Activated T-helper 2 cell treated with anti-CD3 and anti-CD28 coated beads, Interferon-gamma antibody, Interleukin-2, Interleukin-4, amounts not matched to agents 10 μg/mL and 5 μg/mL and 100 μg/mL, durations not matched to agents 14 hours and 24 hours and 36 hours (primary cell): ENCODE data around the gene DNAJC1. TPM values are rescaled to one million over a fixed set of nuclear protein-coding genes. Genes with fewer than 3 reads are reported as not detected.
"Not testable (repeated sequence)": the region's sequence is repeated elsewhere in the genome, so short reads cannot be mapped to it uniquely, and the experiment has no call there.

Source experiments
- DNase-seq: peaks from one replicate; pipeline ENCODE4 v3.0.0; 2021; ENCODE audit warnings: low spot score
- H3K27ac Mint-ChIP-seq: one replicate; pipeline ENCODE4 v1.8.0; 2021; ENCODE audit warnings: mixed read lengths
- H3K27me3 Mint-ChIP-seq: one replicate; pipeline ENCODE4 v1.8.0; 2021; ENCODE audit warnings: low read depth, mixed read lengths
- H3K36me3 Mint-ChIP-seq: one replicate; pipeline ENCODE4 v1.8.0; 2021; ENCODE audit warnings: low read depth, mixed read lengths
- H3K4me1 Mint-ChIP-seq: one replicate; pipeline ENCODE4 v1.8.0; 2021; ENCODE audit warnings: low read depth, mixed read lengths
- H3K4me3 Mint-ChIP-seq: one replicate; pipeline ENCODE4 v1.8.0; 2021; ENCODE audit warnings: low read depth, mild to moderate bottlenecking, moderate library complexity, mixed read lengths
- H3K9me3 Mint-ChIP-seq: one replicate; pipeline ENCODE4 v1.8.0; 2021; ENCODE audit warnings: mixed read lengths
- intact Hi-C: fragments of 100-400 bp; cut with micrococcal nuclease; formaldehyde crosslinking; loops from one replicate; pipeline ENCODE4 v1.15.1; 2023
- total RNA-seq: library from RNA; stranded (reverse); gene quantifications from 2 replicates; pipeline ENCODE4 v1.2.3, GENCODE V29; 2022

The DNAJC1 gene
- total RNA-seq, 1 donor from 2014 or later, result 24.0 TPM

- DNase-seq, result no peak
- intact Hi-C loops, result no loop called here
- H3K9me3 Mint-ChIP-seq, result no peaks in the 10 kb centered on the region
- no peak overlapping the region for H3K4me3 Mint-ChIP-seq
- H3K27ac Mint-ChIP-seq, result no peak overlapping the region
- no peaks in the 10 kb centered on the region for H3K27me3 Mint-ChIP-seq
- peaks cover 4% of the 10 kb centered on the region for H3K36me3 Mint-ChIP-seq
- peaks cover 6% of the 10 kb centered on the region for H3K4me1 Mint-ChIP-seq
Observed at GRCh38 chr10:21860718-21861117, 142.8 kb downstream of the DNAJC1 start.

DNA sequence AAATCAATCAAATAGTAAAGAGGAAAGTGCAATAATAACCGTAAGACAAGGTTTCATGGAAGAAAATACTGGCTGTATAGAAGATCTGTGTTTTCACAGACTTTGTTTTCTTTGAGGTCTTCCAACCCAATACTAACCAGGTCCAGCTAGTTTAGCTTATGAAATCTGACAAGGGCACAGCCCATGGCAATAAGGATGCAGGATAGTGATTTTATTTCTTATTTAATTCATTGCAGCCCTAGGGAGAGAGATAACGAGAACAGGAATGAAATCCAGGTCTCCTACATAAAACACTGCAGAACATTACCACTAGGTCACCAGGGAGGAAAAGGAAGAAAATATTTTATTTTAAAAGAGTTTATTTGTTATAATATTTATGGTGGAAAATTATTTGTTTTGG is 145.1 kb downstream of the DNAJC1 start:
- no peak for DNase-seq
- no peaks in the 10 kb centered on the region for H3K9me3 Mint-ChIP-seq
- peaks cover 4% of the 10 kb centered on the region for H3K36me3 Mint-ChIP-seq
- intact Hi-C loops, result no loop called here
- H3K27ac Mint-ChIP-seq, result no peak overlapping the region
- peaks cover 6% of the 10 kb centered on the region for H3K4me1 Mint-ChIP-seq
- no peaks in the 10 kb centered on the region for H3K27me3 Mint-ChIP-seq
- H3K4me3 Mint-ChIP-seq, result no peak overlapping the region

- H3K36me3 Mint-ChIP-seq, result peaks cover 23% of the 10 kb centered on the region
- peaks cover 40% of the 10 kb centered on the region for H3K9me3 Mint-ChIP-seq
- H3K4me1 Mint-ChIP-seq, result no peaks in the 10 kb centered on the region
- H3K27me3 Mint-ChIP-seq, result no peaks in the 10 kb centered on the region
- no peak for DNase-seq
- no peak overlapping the region for H3K4me3 Mint-ChIP-seq
- H3K27ac Mint-ChIP-seq, result no peak overlapping the region
- intact Hi-C loops, result no loop called here
Observed at GRCh38 chr10:21849607-21850006, 153.9 kb downstream of the DNAJC1 start.

DNA sequence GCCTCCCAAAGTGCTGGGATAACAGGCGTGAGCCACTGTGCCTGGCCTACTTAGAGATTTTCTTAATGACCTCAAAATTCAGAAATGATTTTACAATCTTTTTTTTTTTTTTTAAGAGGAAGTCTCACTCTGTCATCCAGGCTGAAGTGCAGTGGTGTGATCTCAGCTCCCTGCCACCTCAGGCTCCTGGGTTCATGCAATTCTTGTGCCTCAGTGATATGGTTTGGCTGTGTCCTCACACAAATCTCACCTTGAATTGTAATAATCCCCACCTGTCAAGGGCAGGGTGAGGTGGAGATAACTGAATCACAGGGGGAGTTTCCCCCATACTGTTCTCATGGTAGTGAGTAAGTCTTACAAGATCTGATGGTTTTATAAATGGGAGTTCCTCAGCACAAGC is 159.9 kb downstream of the DNAJC1 start:
- intact Hi-C loops, result no loop called here
- Mint-ChIP-seq H3K36me3 (peaks cover 23% of the 10 kb centered on the region), H3K9me3 (peaks cover 30% of the 10 kb centered on the region), H3K4me3 (no peak overlapping the region), H3K4me1 (no peaks in the 10 kb centered on the region), H3K27me3 (no peaks in the 10 kb centered on the region), H3K27ac (no peak overlapping the region)
- no peak for DNase-seq

- DNase-seq, H3K27ac Mint-ChIP-seq, intact Hi-C loops, H3K4me1 Mint-ChIP-seq, H3K27me3 Mint-ChIP-seq, H3K4me3 Mint-ChIP-seq: not testable (repeated sequence)
- H3K36me3 Mint-ChIP-seq, result peaks cover 11% of the 10 kb centered on the region
- peaks cover 31% of the 10 kb centered on the region for H3K9me3 Mint-ChIP-seq
Observed at GRCh38 chr10:21841273-21841672, 162.3 kb downstream of the DNAJC1 start.

- H3K27ac Mint-ChIP-seq, H3K4me3 Mint-ChIP-seq, DNase-seq, H3K4me1 Mint-ChIP-seq, intact Hi-C loops, H3K27me3 Mint-ChIP-seq: not testable (repeated sequence)
- Mint-ChIP-seq H3K36me3 (peaks cover 19% of the 10 kb centered on the region), H3K9me3 (peaks cover 45% of the 10 kb centered on the region)
Observed at GRCh38 chr10:21837487-21837886, 166.0 kb downstream of the DNAJC1 start.

DNA sequence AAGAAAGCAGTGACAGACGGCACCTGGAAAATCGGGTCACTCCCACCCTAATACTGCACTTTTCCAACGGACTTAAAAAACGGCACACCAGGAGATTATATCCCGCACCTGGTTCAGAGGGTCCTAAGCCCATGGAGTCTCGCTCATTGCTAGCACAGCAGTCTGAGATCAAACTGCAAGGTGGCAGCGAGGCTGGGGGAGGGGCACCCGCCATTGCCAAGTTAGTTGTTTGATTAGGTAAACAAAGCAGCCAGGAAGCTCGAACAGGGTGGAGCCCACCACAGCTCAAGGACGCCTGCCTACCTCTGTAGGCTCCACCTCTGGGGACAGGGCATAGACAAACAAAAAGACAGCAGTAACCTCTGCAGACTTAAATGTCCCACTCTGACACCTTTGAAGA is 169.0 kb downstream of the DNAJC1 start:
- H3K27ac Mint-ChIP-seq, H3K4me1 Mint-ChIP-seq, DNase-seq, H3K27me3 Mint-ChIP-seq, intact Hi-C loops, H3K4me3 Mint-ChIP-seq: not testable (repeated sequence)
- peaks cover 29% of the 10 kb centered on the region for H3K36me3 Mint-ChIP-seq
- H3K9me3 Mint-ChIP-seq, result peaks cover 57% of the 10 kb centered on the region

- Mint-ChIP-seq H3K9me3 (peaks cover 58% of the 10 kb centered on the region), H3K27ac (no peak overlapping the region), H3K36me3 (peaks cover 25% of the 10 kb centered on the region), H3K4me3 (no peak overlapping the region), H3K27me3 (no peaks in the 10 kb centered on the region), H3K4me1 (peaks cover 2% of the 10 kb centered on the region)
- DNase-seq, result no peak
- intact Hi-C loops, result no loop called here
Observed at GRCh38 chr10:21832821-21833130, 170.8 kb downstream of the DNAJC1 start.

GRCh38 chr10:21831986-21832820 is 171.3 kb downstream of the DNAJC1 start:
- Mint-ChIP-seq H3K4me3 (no peak overlapping the region), H3K27ac (no peak overlapping the region), H3K9me3 (peaks cover 64% of the 10 kb centered on the region), H3K36me3 (peaks cover 26% of the 10 kb centered on the region), H3K27me3 (no peaks in the 10 kb centered on the region), H3K4me1 (peaks cover 2% of the 10 kb centered on the region)
- no peak for DNase-seq
- intact Hi-C loops, result no loop called here

DNA sequence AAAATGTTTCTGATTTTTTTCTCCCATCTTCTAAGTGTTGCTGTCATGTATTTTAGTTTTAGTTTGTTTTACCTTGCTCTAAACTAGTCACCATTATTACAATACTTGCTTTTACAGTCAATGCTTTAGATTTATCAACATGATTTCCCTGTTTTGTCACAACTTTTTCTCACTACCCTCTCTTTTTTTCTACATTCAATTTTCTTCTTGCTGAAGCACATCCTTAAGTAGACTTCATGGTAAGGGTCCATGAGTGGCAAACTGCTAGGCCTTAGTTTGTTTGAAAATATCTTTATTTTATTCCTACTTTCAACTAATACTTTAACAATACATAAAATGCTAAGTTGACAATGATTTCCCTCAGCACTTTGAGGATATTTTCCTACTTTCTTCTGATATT is 173.5 kb downstream of the DNAJC1 start:
- no peak for DNase-seq
- peaks cover 2% of the 10 kb centered on the region for H3K4me1 Mint-ChIP-seq
- intact Hi-C loops, result no loop called here
- H3K36me3 Mint-ChIP-seq, result peaks cover 24% of the 10 kb centered on the region
- no peaks in the 10 kb centered on the region for H3K27me3 Mint-ChIP-seq
- H3K4me3 Mint-ChIP-seq, result no peak overlapping the region
- no peak overlapping the region for H3K27ac Mint-ChIP-seq
- peaks cover 66% of the 10 kb centered on the region for H3K9me3 Mint-ChIP-seq

- intact Hi-C loops, result no loop called here
- H3K9me3 Mint-ChIP-seq, result peaks cover 61% of the 10 kb centered on the region
- H3K27ac Mint-ChIP-seq, result no peak overlapping the region
- H3K27me3 Mint-ChIP-seq, result no peaks in the 10 kb centered on the region
- peaks cover 2% of the 10 kb centered on the region for H3K4me1 Mint-ChIP-seq
- DNase-seq, result no peak
- peaks cover 24% of the 10 kb centered on the region for H3K36me3 Mint-ChIP-seq
- H3K4me3 Mint-ChIP-seq, result no peak overlapping the region
Observed at GRCh38 chr10:21827308-21827707, 176.2 kb downstream of the DNAJC1 start.

DNA sequence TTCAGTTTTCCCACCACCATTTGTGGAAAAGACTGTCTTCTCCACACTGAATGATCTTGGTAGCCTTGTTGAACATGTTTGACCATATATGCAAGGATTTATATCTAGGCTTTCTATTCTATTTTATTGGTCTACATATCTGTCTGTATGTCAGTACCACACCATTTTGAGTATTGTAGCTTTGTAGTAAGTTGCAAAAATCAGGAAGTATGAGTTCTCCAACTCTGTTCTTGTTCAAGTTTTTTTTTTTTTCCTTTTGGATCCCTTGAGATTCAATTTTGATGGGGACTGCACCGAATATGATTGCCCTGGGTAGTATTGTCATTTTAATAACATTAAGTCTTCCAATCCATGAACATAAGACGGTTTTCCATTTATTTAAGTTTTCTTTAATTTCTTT is 176.8 kb downstream of the DNAJC1 start:
- Mint-ChIP-seq H3K27me3 (no peaks in the 10 kb centered on the region), H3K27ac (no peak overlapping the region), H3K9me3 (peaks cover 55% of the 10 kb centered on the region), H3K4me1 (peaks cover 2% of the 10 kb centered on the region), H3K36me3 (peaks cover 21% of the 10 kb centered on the region), H3K4me3 (no peak overlapping the region)
- intact Hi-C loops, result no loop called here
- no peak for DNase-seq

- peaks cover 48% of the 10 kb centered on the region for H3K9me3 Mint-ChIP-seq
- H3K4me1 Mint-ChIP-seq, result no peaks in the 10 kb centered on the region
- H3K36me3 Mint-ChIP-seq, result peaks cover 17% of the 10 kb centered on the region
- no peak for DNase-seq
- no peak overlapping the region for H3K4me3 Mint-ChIP-seq
- H3K27ac Mint-ChIP-seq, result no peak overlapping the region
- no peaks in the 10 kb centered on the region for H3K27me3 Mint-ChIP-seq
- intact Hi-C loops, result no loop called here
Observed at GRCh38 chr10:21825345-21825744, 178.2 kb downstream of the DNAJC1 start.

GRCh38 chr10:21824409-21824808 is 179.1 kb downstream of the DNAJC1 start:
- Mint-ChIP-seq H3K27me3 (no peaks in the 10 kb centered on the region), H3K36me3 (peaks cover 12% of the 10 kb centered on the region), H3K27ac (no peak overlapping the region), H3K4me3 (no peak overlapping the region), H3K4me1 (no peaks in the 10 kb centered on the region), H3K9me3 (peaks cover 39% of the 10 kb centered on the region)
- intact Hi-C loops, result no loop called here
- no peak for DNase-seq
